WERI-Rb-1 (cell line): ENCODE data around the gene PPARGC1A.

ENCODE experiments used
- DNase-seq: peaks from one replicate; pipeline ENCODE4 v3.0.0-alpha.2; 2020
- H3K27ac ChIP-seq: fragments of 250-450 bp; sonication (Bioruptor Pico); 2 replicates; pipeline ENCODE4 v1.5.1; 2020; ENCODE audit warnings: mild to moderate bottlenecking, moderate library complexity
- H3K27me3 ChIP-seq: fragments of 250-450 bp; sonication (Bioruptor Pico); 2 replicates; pipeline ENCODE4 v1.5.1; 2021; ENCODE audit warnings: mild to moderate bottlenecking, low read depth, moderate library complexity; ENCODE audit not compliant: insufficient read depth, severe bottlenecking
- H3K36me3 ChIP-seq: fragments of 250-450 bp; sonication (Bioruptor Pico); 2 replicates; pipeline ENCODE4 v1.5.1; 2020; ENCODE audit warnings: mild to moderate bottlenecking, moderate library complexity
- H3K4me3 ChIP-seq: 2 replicates; pipeline ENCODE4 v1.5.1; 2011; ENCODE audit warnings: low read depth, mild to moderate bottlenecking, control low read depth, low read length
- H3K9me3 ChIP-seq: fragments of 250-450 bp; sonication (Bioruptor Pico); 2 replicates; pipeline ENCODE4 v1.5.1; 2021; ENCODE audit warnings: mild to moderate bottlenecking, moderate library complexity; ENCODE audit not compliant: severe bottlenecking
- CTCF ChIP-seq: IDR thresholded peaks from 2 replicates; pipeline ENCODE4 v1.5.1; 2011; ENCODE audit warnings: low read depth, mild to moderate bottlenecking, control low read depth, inconsistent platforms, low read length

Gene PPARGC1A

DNA sequence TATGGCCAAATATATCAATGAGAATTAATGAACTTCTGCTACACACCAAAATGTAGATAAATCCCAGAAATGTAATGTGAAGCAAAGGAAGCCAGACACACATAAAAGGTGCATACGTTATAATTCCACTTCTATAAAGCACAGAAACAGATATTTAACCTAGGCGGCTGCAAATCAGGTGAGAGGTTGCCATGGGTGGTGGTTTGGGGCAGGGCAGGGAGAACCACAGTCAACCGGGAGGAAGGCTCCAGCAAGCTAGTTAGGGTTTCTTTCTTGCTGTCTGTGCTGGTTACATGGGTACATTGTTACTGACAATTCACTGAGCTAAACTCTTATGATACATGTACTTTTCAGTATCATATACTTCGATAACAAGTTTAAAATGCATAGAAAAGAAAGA, 9.7 kb upstream of the PPARGC1A start:
- H3K9me3 ChIP-seq, result no peaks in the 10 kb centered on the region
- H3K27me3 ChIP-seq, result no peaks in the 10 kb centered on the region
- TF ChIP-seq CTCF, result no peak
- H3K27ac ChIP-seq, result no peak overlapping the region
- H3K4me3 ChIP-seq, result no peak overlapping the region
- H3K36me3 ChIP-seq, result no peaks in the 10 kb centered on the region
- DNase-seq, result no peak

DNA sequence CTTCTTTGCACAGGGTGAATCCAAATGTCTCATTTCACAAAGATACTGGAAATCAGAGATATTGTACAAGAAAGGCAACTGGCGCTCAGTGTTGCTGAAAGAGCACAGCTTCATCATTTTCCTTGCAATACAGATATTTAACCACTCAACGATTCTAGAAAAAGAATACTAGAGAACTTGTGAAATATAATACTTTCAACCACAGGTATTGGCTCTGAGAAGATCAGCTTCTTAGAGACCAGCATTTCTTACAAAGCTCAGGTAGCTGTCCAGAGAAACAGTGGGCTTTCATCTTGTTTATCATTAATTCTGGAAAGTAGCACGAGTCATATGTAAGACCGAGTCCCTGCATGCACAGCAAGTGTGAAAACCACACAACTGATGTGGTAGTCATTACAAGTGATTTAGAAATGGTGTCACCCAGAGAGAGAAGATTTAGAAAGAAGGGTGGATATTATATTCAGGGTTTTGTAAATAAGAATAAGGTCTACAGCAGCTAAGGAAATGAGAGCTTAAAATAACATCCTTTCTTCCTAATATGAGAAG, 7.8 kb upstream of the PPARGC1A start:
- H3K4me3 ChIP-seq, result no peak overlapping the region
- no peaks in the 10 kb centered on the region for H3K9me3 ChIP-seq
- H3K36me3 ChIP-seq, result no peaks in the 10 kb centered on the region
- DNase-seq, result no peak
- H3K27me3 ChIP-seq, result no peaks in the 10 kb centered on the region
- no peak overlapping the region for H3K27ac ChIP-seq
- TF ChIP-seq CTCF, result no peak

- Histone ChIP-seq H3K27ac (no peak overlapping the region), H3K4me3 (no peak overlapping the region), H3K9me3 (no peaks in the 10 kb centered on the region), H3K27me3 (no peaks in the 10 kb centered on the region), H3K36me3 (no peaks in the 10 kb centered on the region)
- TF ChIP-seq CTCF, result no peak
- DNase-seq, result no peak
Measured at GRCh38 chr4:23894021-23894420, 4.2 kb upstream of the PPARGC1A start.

- Histone ChIP-seq H3K4me3 (no peak overlapping the region), H3K36me3 (no peaks in the 10 kb centered on the region), H3K27ac (no peak overlapping the region), H3K27me3 (no peaks in the 10 kb centered on the region), H3K9me3 (no peaks in the 10 kb centered on the region)
- no peak for DNase-seq
- no peak for TF ChIP-seq CTCF
Measured at GRCh38 chr4:23891064-23891421, 1.2 kb upstream of the PPARGC1A start.

- DNase-seq, result no peak
- no peak for TF ChIP-seq CTCF
- H3K27me3 ChIP-seq, result no peaks in the 10 kb centered on the region
- peak overlapping the region; percentile 46 for H3K4me3 ChIP-seq
- no peak overlapping the region for H3K27ac ChIP-seq
- H3K9me3 ChIP-seq, result no peaks in the 10 kb centered on the region
- H3K36me3 ChIP-seq, result no peaks in the 10 kb centered on the region
Measured at GRCh38 chr4:23890369-23891063, 669 bp upstream of the PPARGC1A start.

- Histone ChIP-seq H3K36me3 (no peaks in the 10 kb centered on the region), H3K4me3 (peak overlapping the region; percentile 46), H3K27ac (no peak overlapping the region), H3K9me3 (no peaks in the 10 kb centered on the region), H3K27me3 (no peaks in the 10 kb centered on the region)
- TF ChIP-seq CTCF, result no peak
- no peak for DNase-seq
Measured at GRCh38 chr4:23889391-23889790, 456 bp downstream of the PPARGC1A start.
